ENCODE results near the gene CTU2.
"Not testable (repeated sequence)": the region's sequence is repeated elsewhere in the genome, so short reads cannot be mapped to it uniquely, and the experiment has no call there.

Gene CTU2

GRCh38 chr16:88706229-88706964 lies at the start of gene CTU2, which contains the start of gene RNF166:
CTU2 (plus strand) TSS chr16:88706503; CDS start chr16:88706531, 28 bp downstream.
RNF166 (minus strand) TSS chr16:88706408; CDS start chr16:88706325, 83 bp downstream.
- peak; percentile 85 to 92 (median 90) for DNase-seq (ENCODE audit: low read depth in 2 of 3, low spot score in 1 of 3)

- DNase-seq (ENCODE audit: low read depth in 2 of 3, low spot score in 1 of 3) = no peak
These were observed 48.9 kb upstream of the CTU2 start for GRCh38 chr16:88657371-88657770.

- DNase-seq (ENCODE audit: low read depth in 2 of 3, low spot score in 1 of 3) = no peak
These were observed 47.6 kb upstream of the CTU2 start for GRCh38 chr16:88658714-88659113.

GRCh38 chr16:88659160-88659559 lies 47.1 kb upstream of the CTU2 start:
- no peak for DNase-seq (ENCODE audit: low read depth in 2 of 3, low spot score in 1 of 3)

- DNase-seq (ENCODE audit: low read depth in 2 of 3, low spot score in 1 of 3) = no peak
These were observed 44.8 kb upstream of the CTU2 start for GRCh38 chr16:88661468-88661867.

GRCh38 chr16:88662222-88662842 lies 44.0 kb upstream of the CTU2 start:
- DNase-seq (ENCODE audit: low read depth in 2 of 3, low spot score in 1 of 3) = no peak

- peak; percentile 85 to 94 (median 92) for DNase-seq (ENCODE audit: low read depth in 2 of 3, low spot score in 1 of 3)
These were observed 43.3 kb upstream of the CTU2 start, which contains the start of gene MVD for GRCh38 chr16:88662843-88663606. MVD (minus strand) TSS chr16:88663091; CDS start chr16:88663080, 11 bp downstream.

GRCh38 chr16:88665148-88665547 lies 41.2 kb upstream of the CTU2 start:
- no peak for DNase-seq (ENCODE audit: low read depth in 2 of 3, low spot score in 1 of 3)

GRCh38 chr16:88665570-88665969 lies 40.7 kb upstream of the CTU2 start:
- DNase-seq (ENCODE audit: low read depth in 2 of 3, low spot score in 1 of 3) = no peak

GRCh38 chr16:88667461-88667860 lies 38.8 kb upstream of the CTU2 start:
- no peak for DNase-seq (ENCODE audit: low read depth in 2 of 3, low spot score in 1 of 3)

GRCh38 chr16:88669493-88669892 lies 36.8 kb upstream of the CTU2 start:
- not testable (repeated sequence) for DNase-seq (ENCODE audit: low read depth in 2 of 3, low spot score in 1 of 3)

GRCh38 chr16:88669980-88670379 lies 36.3 kb upstream of the CTU2 start:
- DNase-seq (ENCODE audit: low read depth in 2 of 3, low spot score in 1 of 3) = no peak

- no peak for DNase-seq (ENCODE audit: low read depth in 2 of 3, low spot score in 1 of 3)
These were observed 34.5 kb upstream of the CTU2 start for GRCh38 chr16:88671806-88672205.

- no peak for DNase-seq (ENCODE audit: low read depth in 2 of 3, low spot score in 1 of 3)
These were observed 33.5 kb upstream of the CTU2 start for GRCh38 chr16:88672776-88673175.

GRCh38 chr16:88673716-88674379 lies 32.5 kb upstream of the CTU2 start:
- DNase-seq (ENCODE audit: low read depth in 2 of 3, low spot score in 1 of 3) = no peak

GRCh38 chr16:88676502-88677242 lies 29.6 kb upstream of the CTU2 start:
- DNase-seq (ENCODE audit: low read depth in 2 of 3, low spot score in 1 of 3) = no peak

GRCh38 chr16:88677721-88678120 lies 28.6 kb upstream of the CTU2 start:
- no peak for DNase-seq (ENCODE audit: low read depth in 2 of 3, low spot score in 1 of 3)

GRCh38 chr16:88678224-88678979 lies 27.9 kb upstream of the CTU2 start:
- DNase-seq (ENCODE audit: low read depth in 2 of 3, low spot score in 1 of 3) = no peak

GRCh38 chr16:88680554-88681083 lies 25.7 kb upstream of the CTU2 start:
- DNase-seq (ENCODE audit: low read depth in 2 of 3, low spot score in 1 of 3) = no peak
